OCI-LY7 (cell line): ENCODE data around the gene MGAT1.

ENCODE experiments used
- CTCF ChIP-seq: fragments of 200-600 bp; sonication (generic); conservative IDR thresholded peaks from 2 replicates; pipeline ENCODE4 v1.5.1; 2014; ENCODE audit warnings: mild to moderate bottlenecking, antibody characterized with exemption, low read length, moderate library complexity, mixed read lengths
- EZH2phosphoT487 ChIP-seq: fragments of 200-600 bp; sonication (generic); IDR thresholded peaks from 2 replicates; pipeline ENCODE4 v1.6.1; 2018; ENCODE audit warnings: low read depth, borderline replicate concordance, mild to moderate bottlenecking, mixed run types, antibody characterized with exemption, low read length, moderate library complexity, mixed read lengths

GRCh38 chr5:180807654-180808414 is 5.2 kb upstream of the MGAT1 start:
- TF ChIP-seq CTCF = no peak
- TF ChIP-seq EZH2phosphoT487 = no peak
